Measurements from ENCODE around the gene MAMLD1. TPM values are rescaled to one million over a fixed set of nuclear protein-coding genes. Genes with fewer than 3 reads are reported as not detected.

MAMLD1 gene
- total and polyA plus RNA-seq, 2 of the 8 experiments (the other 6 are each of a cell fraction or from before 2014, with no cell fraction given), result 0.09 to 0.26 TPM

GRCh38 chrX:150460781-150461180 lies 97.7 kb downstream of the MAMLD1 start:
- Histone ChIP-seq H2BK120ac (replicated peaks; ENCODE audit: low read depth, low read length) (no peak overlapping the region), H3K27ac (ENCODE audit: low read depth, low read length) (no peak overlapping the region), H3K18ac (ENCODE audit: extremely low read depth, low read length) (no peak overlapping the region), H3K4me3 (ENCODE audit: extremely low read depth in 1 of 4, insufficient read depth in 2 of 4, low read depth in 3 of 4, low read length in 4 of 4) (no peak overlapping the region), H3K23me2 (ENCODE audit: low read depth, low read length) (no peaks in the 10 kb centered on the region), H3K4me1 (replicated peaks in 1 of 4; ENCODE audit: control insufficient read depth in 3 of 4, insufficient read depth in 4 of 4, low read length in 3 of 4) (no peaks in the 10 kb centered on the region), H3K14ac (ENCODE audit: insufficient read length) (no peak overlapping the region), H2BK5ac (ENCODE audit: low read depth, low read length) (no peak overlapping the region), H3K23ac (ENCODE audit: insufficient read length) (no peak overlapping the region), H3K36me3 (ENCODE audit: control insufficient read depth in 2 of 4, insufficient read depth in 4 of 4, low read length in 3 of 4) (no peaks in the 10 kb centered on the region), H4K20me1 (replicated peaks in 1 of 2; ENCODE audit: control insufficient read depth in 1 of 2, insufficient read depth in 2 of 2, low read length in 2 of 2) (no peaks in the 10 kb centered on the region), H3K4me2 (ENCODE audit: insufficient read depth in 1 of 2, low read depth in 2 of 2, low read length in 2 of 2) (no peak overlapping the region), H2BK15ac (ENCODE audit: low read length) (no peak overlapping the region), H2AK5ac (ENCODE audit: low read depth, low read length) (no peak overlapping the region), H3K4ac (replicated peaks; ENCODE audit: insufficient read length, low read depth, low read length) (no peak overlapping the region), H3K9ac (replicated peaks in 1 of 4; ENCODE audit: extremely low read depth in 1 of 4, low read depth in 3 of 4, low read length in 3 of 4) (no peak overlapping the region), H2AFZ (ENCODE audit: low read length) (no peak overlapping the region), H4K8ac (ENCODE audit: extremely low read depth, insufficient read depth, low read length) (no peak overlapping the region), H2BK20ac (ENCODE audit: low read length) (no peak overlapping the region), H3K9me3 (ENCODE audit: insufficient read depth in 2 of 2, low read depth in 1 of 2, low read length in 1 of 2) (no peaks in the 10 kb centered on the region), H3K27me3 (replicated peaks in 1 of 4; ENCODE audit: control insufficient read depth in 3 of 4, extremely low read depth in 1 of 4, insufficient read depth in 3 of 4, low read length in 3 of 4) (no peaks in the 10 kb centered on the region), H4K5ac (ENCODE audit: insufficient read length, low read depth, low read length) (no peak overlapping the region), H4K91ac (replicated peaks; ENCODE audit: insufficient read length, low read length) (no peak overlapping the region), H3K79me2 (ENCODE audit: control insufficient read depth in 1 of 2, insufficient read depth in 2 of 2, low read length in 2 of 2) (no peaks in the 10 kb centered on the region), H2BK12ac (ENCODE audit: low read depth, low read length) (no peak overlapping the region), H3K56ac (replicated peaks; ENCODE audit: insufficient read length, low read depth, low read length) (no peak overlapping the region), H3K79me1 (ENCODE audit: low read depth, low read length) (no peaks in the 10 kb centered on the region)
- TF ChIP-seq BRCA1 (IDR thresholded peaks at IDR 0.05; ENCODE audit: low read depth, low read length) (no peak), JUN (IDR thresholded peaks at IDR 0.05; ENCODE audit: low read depth, low read length) (no peak), CREB1 (IDR thresholded peaks at IDR 0.05) (no peak), E2F6 (IDR thresholded peaks at IDR 0.05) (no peak), HDAC6 (IDR thresholded peaks at IDR 0.05; ENCODE audit: low read depth, low read length) (no peak), POLR2AphosphoS5 (IDR thresholded peaks at IDR 0.05; ENCODE audit: low read depth, low read length) (no peak), CBX8 (IDR thresholded peaks at IDR 0.05; ENCODE audit: borderline replicate concordance, low read depth, low read length) (no peak), SIX5 (IDR thresholded peaks at IDR 0.05; ENCODE audit: low read depth, low read length) (no peak), ASH2L (IDR thresholded peaks at IDR 0.05; ENCODE audit: low read length) (no peak), CTBP2 (IDR thresholded peaks at IDR 0.05; ENCODE audit: borderline replicate concordance, insufficient read depth, insufficient read length, low read length) (no peak), SP2 (IDR thresholded peaks at IDR 0.05; ENCODE audit: low read length) (no peak), PHF8 (conservative IDR thresholded peaks at IDR 0.05; ENCODE audit: low read depth, low read length) (no peak), KDM1A (IDR thresholded peaks at IDR 0.05; ENCODE audit: borderline replicate concordance, low read length) (no peak)
- POLR2A ChIA-PET (ENCODE audit: partially characterized antibody), result no interaction called here
- WGBS, 2 experiments (ENCODE audit: extremely low coverage in 1 of 2, insufficient coverage in 1 of 2, insufficient read length in 1 of 2, insufficient replicate concordance in 2 of 2, low coverage in 1 of 2, low lambda C conversion rate in 2 of 2, missing lambda C conversion rate in 1 of 2), result 100% methylated on average over 1 of the region's 3 CpGs; no CpG with 5 or more reads in 1 of the 2 experiments
- FAIRE-seq (no peak), DNase-seq (ENCODE audit: low read depth in 1 of 2, low spot score in 2 of 2) (no peak)
- CTCF ChIA-PET (ENCODE audit: partially characterized antibody), result no interaction called here
